ENCODE results near the gene CYP8B1. TPM values are rescaled to one million over a fixed set of nuclear protein-coding genes. Genes with fewer than 3 reads are reported as not detected.
A peak's percentile ranks its signal among the peaks of the same experiment; 100 is the strongest.

Gene CYP8B1
- total RNA-seq, 1 experiment from 2014 or later, result not detected

DNA sequence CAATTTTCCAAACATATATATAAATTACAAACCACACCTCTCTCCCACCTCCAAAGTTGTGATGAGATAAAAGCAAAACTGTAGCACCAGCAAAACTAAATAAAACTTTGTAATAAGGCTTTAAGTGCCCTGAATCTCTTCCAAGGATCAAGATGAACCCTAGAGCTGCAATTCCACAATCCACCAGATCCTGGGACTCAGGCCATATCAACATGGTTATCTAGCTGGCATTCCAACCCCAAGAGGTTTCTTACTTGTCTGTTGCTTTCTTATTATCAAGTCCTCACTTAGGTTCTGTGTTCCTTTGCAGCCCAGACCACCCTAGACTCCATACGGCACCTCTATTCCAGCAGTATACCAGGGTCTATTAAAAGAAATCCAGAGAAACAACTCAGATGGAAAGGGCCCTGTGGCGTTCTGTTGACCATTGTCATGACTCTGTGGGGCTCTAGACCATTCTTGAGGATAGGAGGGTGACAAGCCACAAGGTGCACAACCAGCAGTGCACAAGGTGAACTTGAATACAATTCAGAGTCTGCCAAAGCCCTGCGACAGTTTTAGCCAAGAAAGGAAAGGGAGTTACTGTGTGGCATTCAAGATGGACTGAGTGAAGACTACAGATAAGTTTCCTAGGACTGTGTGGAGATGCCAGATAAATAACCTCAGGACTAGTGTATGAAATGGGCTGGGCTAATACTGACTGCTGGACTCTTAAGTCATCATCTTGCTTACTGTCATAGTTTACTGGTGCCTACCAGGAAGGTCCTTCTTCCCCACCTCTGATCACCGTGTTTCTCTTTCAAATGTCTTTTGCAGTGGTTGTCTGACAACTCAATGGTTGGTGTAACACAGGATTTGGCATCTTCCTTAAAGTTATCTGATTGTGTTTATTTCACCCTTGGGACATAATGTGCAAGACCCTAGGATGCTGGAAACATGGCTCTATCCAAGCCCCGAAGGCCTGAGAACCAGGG is 39.2 kb downstream of the CYP8B1 start:
- no peak for DNase-seq
- Mint-ChIP-seq H3K4me1 (ENCODE audit: low read depth, unreplicated experiment) (no peaks in the 10 kb centered on the region), H3K4me3 (ENCODE audit: low read depth, unreplicated experiment) (no peak overlapping the region), H3K27ac (ENCODE audit: unreplicated experiment) (no peak overlapping the region), H3K27me3 (ENCODE audit: unreplicated experiment) (no peaks in the 10 kb centered on the region), H3K9me3 (ENCODE audit: low read depth, unreplicated experiment) (no peaks in the 10 kb centered on the region), H3K36me3 (ENCODE audit: insufficient read depth, unreplicated experiment) (no peaks in the 10 kb centered on the region)
- intact Hi-C loops (cut with micrococcal nuclease; ENCODE audit: unreplicated experiment), result no loop called here
- TF ChIP-seq, protein P1, sequence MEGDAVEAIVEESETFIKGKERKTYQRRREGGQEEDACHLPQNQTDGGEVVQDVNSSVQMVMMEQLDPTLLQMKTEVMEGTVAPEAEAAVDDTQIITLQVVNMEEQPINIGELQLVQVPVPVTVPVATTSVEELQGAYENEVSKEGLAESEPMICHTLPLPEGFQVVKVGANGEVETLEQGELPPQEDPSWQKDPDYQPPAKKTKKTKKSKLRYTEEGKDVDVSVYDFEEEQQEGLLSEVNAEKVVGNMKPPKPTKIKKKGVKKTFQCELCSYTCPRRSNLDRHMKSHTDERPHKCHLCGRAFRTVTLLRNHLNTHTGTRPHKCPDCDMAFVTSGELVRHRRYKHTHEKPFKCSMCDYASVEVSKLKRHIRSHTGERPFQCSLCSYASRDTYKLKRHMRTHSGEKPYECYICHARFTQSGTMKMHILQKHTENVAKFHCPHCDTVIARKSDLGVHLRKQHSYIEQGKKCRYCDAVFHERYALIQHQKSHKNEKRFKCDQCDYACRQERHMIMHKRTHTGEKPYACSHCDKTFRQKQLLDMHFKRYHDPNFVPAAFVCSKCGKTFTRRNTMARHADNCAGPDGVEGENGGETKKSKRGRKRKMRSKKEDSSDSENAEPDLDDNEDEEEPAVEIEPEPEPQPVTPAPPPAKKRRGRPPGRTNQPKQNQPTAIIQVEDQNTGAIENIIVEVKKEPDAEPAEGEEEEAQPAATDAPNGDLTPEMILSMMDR (IDR thresholded peaks at IDR 0.05; ENCODE audit: unreplicated experiment), result no peak
- no TSS peak for BruUV-seq (replicated peaks)
- CTCF ChIA-PET, result no interaction called here

DNA sequence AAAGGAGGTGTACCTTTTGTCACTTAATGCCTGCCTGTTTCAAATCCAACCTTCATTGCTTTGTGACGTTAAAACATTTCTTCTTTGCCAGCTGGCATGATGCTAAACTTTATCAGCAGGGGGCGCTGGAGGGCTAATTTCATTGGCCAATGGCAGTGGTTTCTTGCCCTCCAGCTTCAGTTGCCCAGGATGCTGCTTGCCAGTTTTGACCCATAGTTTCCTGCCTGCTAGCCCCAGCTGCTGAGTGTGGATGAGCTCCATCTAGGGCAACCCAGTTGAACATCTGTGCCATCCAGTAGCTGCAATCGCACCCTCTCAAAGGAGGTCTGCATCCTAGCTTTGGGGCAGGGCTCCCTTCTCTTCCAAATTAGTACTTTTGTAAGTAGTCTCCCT is 44.4 kb downstream of the CYP8B1 start:
- Mint-ChIP-seq H3K36me3 (ENCODE audit: insufficient read depth, unreplicated experiment) (no peaks in the 10 kb centered on the region), H3K4me1 (ENCODE audit: low read depth, unreplicated experiment) (peaks cover 44% of the 10 kb centered on the region), H3K27ac (ENCODE audit: unreplicated experiment) (no peak overlapping the region), H3K27me3 (ENCODE audit: unreplicated experiment) (no peaks in the 10 kb centered on the region), H3K4me3 (ENCODE audit: low read depth, unreplicated experiment) (no peak overlapping the region), H3K9me3 (ENCODE audit: low read depth, unreplicated experiment) (no peaks in the 10 kb centered on the region)
- no TSS peak for BruUV-seq (replicated peaks)
- DNase-seq, result peak; percentile 78
- intact Hi-C loops (cut with micrococcal nuclease; ENCODE audit: unreplicated experiment), result loop anchor here (1.0 to 2.0 kb wide), 2 partner anchors 50 to 51 kb away; no protein-coding TSS in a partner anchor
- CTCF ChIA-PET, result interaction anchor here (0.7 to 2.2 kb wide), 8 partner anchors 8 to 52 kb away, joined by 3 to 20 read pairs (median 4); partner anchors contain the start of gene HIGD1A
- TF ChIP-seq, protein P1 (IDR thresholded peaks at IDR 0.05; ENCODE audit: unreplicated experiment), result peak; percentile 48

DNA sequence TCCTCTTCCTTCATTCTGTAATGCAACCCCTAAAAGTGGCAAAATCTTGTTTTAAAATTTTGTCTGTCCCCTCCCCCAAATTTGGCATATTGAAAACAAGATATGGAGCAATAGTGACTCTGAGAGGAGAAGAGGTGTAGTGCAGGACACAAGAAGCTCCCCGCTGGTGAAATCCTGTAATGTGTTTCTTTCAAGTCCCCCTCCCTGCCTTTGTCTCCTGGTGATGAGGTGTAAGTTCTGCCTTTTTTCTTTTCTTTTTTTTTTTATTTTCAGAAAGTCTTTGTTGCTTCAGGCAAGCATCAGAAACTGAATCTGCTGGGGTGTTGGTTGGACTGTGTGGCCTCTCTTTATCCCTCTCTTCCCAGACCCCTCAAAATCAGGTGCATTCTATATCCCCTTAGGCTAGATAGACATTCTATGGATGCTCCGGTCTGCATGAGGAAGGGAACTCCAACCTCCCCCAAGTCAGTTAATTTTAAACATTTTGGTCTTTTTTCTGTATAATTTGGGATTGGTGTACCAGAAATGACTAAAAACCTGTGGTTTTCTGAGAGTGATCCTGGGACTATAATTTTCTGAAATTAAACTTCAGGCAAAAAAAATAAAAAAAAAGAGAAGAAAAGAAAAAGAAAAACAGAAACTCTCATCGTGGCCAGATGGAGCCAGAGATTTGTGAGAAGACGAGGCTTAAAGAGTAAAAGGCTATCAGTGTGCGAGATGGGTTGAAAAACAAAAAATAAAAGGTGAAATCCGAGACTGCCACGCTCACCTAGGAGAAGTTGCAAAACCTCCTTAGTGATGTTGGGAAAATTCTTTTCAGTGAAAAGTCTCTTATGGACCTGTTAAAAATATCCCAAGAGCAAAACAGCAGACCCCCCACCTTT is 45.0 kb downstream of the CYP8B1 start:
- intact Hi-C loops (cut with micrococcal nuclease; ENCODE audit: unreplicated experiment), result loop anchor here (1.0 to 2.0 kb wide), 2 partner anchors 50 to 51 kb away; no protein-coding TSS in a partner anchor
- no TSS peak for BruUV-seq (replicated peaks)
- H3K9me3 Mint-ChIP-seq (ENCODE audit: low read depth, unreplicated experiment), result no peaks in the 10 kb centered on the region
- no peak overlapping the region for H3K4me3 Mint-ChIP-seq (ENCODE audit: low read depth, unreplicated experiment)
- peaks cover 45% of the 10 kb centered on the region for H3K4me1 Mint-ChIP-seq (ENCODE audit: low read depth, unreplicated experiment)
- no peaks in the 10 kb centered on the region for H3K36me3 Mint-ChIP-seq (ENCODE audit: insufficient read depth, unreplicated experiment)
- no peak overlapping the region for H3K27ac Mint-ChIP-seq (ENCODE audit: unreplicated experiment)
- TF ChIP-seq, protein P1 (IDR thresholded peaks at IDR 0.05; ENCODE audit: unreplicated experiment), result peak; percentile 50
- CTCF ChIA-PET, result interaction anchor here (0.6 to 2.2 kb wide), 12 partner anchors 9 to 601 kb away, joined by 3 to 20 read pairs (median 4); partner anchors contain the start of genes HIGD1A and SS18L2
- no peaks in the 10 kb centered on the region for H3K27me3 Mint-ChIP-seq (ENCODE audit: unreplicated experiment)
- DNase-seq, result peak; percentile 27
